Effector CD4-positive, alpha-beta T cell (primary cell): Measurements from ENCODE around the gene TMEM240.
"Not testable (repeated sequence)": the region's sequence is repeated elsewhere in the genome, so short reads cannot be mapped to it uniquely, and the experiment has no call there.

ENCODE experiments used
- DNase-seq: peaks from one replicate; pipeline ENCODE4 v3.0.0-alpha.2; 2020

TMEM240 gene

DNA sequence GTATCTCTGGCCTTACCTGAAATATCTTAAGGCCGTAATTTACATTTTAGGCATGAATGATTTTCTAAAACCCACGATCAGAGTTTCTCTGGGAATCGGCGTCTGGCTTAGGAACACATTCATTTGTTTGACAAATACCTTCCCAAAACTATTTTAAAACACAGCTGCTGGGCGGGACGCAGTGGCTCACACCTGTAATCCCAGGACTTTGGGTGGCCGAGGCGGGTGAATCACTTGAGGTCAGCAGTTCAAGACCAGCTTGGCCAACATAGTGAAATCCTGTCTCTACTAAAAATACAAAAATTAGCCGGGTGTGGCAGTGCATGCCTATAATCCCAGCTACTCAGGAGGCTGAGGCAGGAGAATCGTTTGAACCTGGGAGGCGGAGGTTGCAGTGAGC is 16.5 kb upstream of the TMEM240 start:
- DNase-seq, result not testable (repeated sequence)

DNA sequence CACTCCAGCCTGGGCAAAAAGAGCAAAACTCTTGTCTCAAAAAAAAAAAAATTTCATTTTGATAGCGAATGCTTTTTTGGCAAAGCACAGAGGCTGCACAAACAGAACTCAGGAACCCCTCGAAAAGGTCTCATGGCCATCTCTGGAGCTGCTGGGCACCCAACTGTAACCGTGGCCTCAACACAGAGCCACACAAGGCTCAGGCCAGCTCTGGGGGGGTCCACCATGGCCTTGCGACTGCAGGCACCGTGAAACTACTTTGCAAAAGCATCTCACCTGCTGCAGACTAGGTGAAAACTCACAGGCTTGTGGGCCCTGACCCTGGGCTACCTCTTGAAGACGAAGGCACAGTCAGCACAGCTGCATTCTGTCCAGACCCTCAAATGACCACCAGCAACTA is 16.1 kb upstream of the TMEM240 start:
- no peak for DNase-seq

DNA sequence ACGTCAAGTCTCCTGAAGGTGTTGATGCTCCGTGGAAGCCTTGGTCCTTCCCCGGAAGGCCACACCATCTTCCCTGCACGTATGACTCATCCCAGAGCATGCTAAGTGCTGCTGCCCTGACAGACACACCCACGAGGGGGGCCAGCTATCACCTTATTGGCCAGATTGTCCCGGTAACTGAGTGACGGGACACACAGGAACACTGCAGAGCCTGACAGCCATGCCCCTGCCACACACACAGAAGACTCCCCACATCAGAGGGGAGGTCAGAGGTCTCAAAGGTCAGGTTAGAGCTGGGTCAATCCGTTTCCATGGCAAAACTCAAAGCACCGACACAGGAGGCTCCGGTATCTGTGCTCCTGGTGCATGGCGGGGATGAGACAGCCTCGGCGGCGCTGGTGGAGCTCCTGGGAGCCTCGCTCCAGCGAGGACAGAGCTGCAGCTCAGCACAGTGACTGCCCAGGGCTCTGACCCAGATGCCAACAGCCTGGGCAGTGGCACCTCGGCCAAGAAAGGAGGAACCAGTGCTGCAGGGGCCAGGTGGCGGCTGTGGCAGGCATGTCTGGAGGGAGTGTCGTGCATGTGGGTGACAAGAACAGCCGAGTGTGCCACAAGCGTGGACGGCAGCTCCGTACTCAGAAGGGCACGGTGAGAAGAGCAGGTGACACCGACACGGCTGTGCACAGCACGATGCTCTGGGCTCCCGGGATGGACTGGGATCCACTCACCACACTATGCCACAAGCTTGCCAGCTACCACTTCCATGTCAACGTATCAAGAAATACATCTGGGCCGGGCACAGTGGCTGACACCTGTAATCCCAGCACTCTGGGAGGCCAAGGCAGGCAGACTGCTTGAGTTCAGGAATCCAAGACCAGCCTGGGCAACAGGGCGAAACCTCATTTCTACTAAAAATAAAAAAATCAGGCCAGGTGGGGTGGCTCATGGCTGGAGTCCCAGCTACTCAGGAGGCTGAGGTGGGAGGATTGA is 14.8 kb upstream of the TMEM240 start:
- DNase-seq, result no peak

- DNase-seq, result no peak
These were observed 14.1 kb upstream of the TMEM240 start for GRCh38 chr1:1554550-1554925.

- no peak for DNase-seq
These were observed 13.5 kb upstream of the TMEM240 start for GRCh38 chr1:1553821-1554494.

DNA sequence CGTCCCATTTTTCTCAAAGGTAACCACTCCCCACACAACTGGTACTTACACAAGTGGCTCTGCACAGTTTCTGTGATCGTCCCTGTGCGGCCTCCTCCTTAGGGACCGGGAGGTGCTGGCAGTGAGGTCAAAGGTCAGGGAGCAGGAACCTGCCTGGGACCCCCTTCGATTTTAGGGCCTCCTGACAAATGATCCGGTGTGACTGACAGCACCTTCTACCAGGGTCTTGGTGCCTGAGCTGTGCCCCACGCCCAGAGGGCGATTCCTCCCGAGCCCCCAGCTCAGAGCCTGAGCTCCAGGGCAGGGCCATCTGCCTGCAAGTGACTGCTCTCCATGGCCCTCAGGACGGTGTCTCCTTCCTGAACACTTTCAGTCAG is 11.8 kb upstream of the TMEM240 start:
- no peak for DNase-seq

GRCh38 chr1:1551524-1552262 is 11.3 kb upstream of the TMEM240 start:
- no peak for DNase-seq

DNA sequence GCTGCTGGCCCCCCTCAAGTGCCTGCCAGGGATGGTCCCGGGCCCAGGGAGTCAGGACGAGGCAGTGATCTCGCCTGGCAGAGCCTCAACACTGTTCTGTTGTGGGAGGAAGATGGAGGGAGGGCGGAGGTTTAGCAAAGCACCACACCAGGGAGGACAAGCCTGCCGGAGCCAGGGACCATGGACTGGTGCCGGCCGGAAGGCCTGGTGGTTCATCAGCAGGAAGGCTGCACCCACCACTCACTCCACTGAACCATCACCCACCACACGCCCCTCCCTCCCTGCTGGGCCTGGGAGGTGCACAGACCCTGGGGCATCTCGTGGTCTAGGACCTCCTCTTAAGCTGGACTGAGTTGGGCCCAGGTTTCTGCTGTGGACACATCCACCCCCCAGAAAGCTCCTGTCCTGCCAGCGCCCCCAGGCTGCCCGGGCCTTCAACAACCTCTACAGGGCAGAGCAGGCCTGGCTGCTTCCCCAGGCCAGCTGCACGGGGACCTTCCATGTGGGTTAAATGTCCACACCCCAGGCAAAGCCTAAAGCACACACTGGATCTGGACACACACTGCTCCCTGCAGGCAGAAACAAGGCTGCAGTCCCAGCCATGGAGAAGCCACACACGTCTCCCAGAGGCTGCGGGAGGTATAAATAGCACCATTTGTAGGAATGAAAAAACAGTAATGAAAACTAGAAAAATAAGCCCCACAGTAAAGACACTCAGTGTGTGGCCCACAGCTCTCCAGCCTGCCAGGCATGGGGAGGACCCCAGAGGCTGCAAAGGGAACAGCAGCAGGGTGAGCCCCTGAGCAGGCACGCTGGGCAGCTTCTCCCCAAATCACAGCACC is 10.4 kb upstream of the TMEM240 start:
- no peak for DNase-seq

DNA sequence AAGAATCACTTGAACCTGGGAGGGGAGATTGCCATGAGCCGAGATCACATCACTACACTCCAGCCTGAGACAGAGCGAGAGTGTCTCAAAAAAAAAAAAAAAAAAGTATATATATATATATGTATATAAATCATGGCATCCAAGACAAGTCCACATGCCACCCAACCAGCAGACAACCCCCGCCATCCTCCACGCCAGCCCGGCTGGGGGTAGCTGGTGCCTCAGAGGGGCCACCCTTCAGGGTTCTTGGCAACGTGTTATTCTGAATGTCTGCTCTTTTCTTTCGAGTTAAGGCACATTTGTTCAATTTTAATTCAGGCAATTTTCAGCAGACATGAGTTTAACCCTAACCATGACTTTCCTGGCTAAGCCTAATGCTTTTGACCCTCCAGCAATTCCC is 9.7 kb upstream of the TMEM240 start:
- DNase-seq, result no peak

GRCh38 chr1:1548591-1548990 is 8.2 kb upstream of the TMEM240 start:
- no peak for DNase-seq

- no peak for DNase-seq
These were observed 7.1 kb upstream of the TMEM240 start for GRCh38 chr1:1547476-1547875.

GRCh38 chr1:1547011-1547410 is 6.6 kb upstream of the TMEM240 start:
- no peak for DNase-seq

GRCh38 chr1:1545946-1546737 is 5.7 kb upstream of the TMEM240 start:
- no peak for DNase-seq

DNA sequence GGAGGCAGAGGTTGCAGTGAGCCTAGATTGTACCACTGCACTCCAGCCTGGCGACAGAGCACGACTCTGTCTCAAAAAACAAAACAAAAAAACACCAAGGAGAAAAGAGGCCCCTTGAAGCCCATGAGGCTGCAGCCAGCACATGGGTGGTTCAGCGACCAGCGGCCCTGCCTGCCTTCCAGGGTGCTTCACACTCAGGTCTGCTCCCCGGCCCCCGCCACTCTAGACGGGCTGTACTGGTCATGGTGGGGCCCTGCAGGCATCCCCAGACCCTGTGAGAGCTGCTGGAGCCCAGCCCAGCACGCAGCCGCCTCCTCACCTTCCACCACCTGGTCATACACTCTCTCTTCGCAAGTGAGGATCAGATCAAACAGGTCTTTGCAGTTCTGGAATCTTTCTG is 4.1 kb upstream of the TMEM240 start:
- no peak for DNase-seq

DNA sequence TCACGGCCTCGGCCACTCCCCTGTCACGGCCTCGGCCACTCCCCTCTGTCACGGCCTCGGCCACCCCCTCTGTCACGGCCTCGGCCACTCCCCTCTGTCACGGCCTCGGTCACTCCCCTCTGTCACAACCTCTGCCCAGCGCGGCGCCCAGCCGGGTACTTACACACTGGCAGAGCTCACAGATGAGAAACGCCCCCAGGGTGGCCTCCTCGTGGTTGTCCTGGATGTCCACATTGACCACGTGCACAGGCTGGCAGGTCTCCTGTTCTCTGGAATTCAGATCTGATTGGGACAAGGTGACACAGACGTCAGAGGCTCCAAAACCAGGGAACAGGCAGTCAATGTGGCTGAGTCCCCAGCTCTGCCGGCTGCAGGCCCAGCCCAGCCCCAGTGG is 3.3 kb upstream of the TMEM240 start:
- DNase-seq, result no peak

DNA sequence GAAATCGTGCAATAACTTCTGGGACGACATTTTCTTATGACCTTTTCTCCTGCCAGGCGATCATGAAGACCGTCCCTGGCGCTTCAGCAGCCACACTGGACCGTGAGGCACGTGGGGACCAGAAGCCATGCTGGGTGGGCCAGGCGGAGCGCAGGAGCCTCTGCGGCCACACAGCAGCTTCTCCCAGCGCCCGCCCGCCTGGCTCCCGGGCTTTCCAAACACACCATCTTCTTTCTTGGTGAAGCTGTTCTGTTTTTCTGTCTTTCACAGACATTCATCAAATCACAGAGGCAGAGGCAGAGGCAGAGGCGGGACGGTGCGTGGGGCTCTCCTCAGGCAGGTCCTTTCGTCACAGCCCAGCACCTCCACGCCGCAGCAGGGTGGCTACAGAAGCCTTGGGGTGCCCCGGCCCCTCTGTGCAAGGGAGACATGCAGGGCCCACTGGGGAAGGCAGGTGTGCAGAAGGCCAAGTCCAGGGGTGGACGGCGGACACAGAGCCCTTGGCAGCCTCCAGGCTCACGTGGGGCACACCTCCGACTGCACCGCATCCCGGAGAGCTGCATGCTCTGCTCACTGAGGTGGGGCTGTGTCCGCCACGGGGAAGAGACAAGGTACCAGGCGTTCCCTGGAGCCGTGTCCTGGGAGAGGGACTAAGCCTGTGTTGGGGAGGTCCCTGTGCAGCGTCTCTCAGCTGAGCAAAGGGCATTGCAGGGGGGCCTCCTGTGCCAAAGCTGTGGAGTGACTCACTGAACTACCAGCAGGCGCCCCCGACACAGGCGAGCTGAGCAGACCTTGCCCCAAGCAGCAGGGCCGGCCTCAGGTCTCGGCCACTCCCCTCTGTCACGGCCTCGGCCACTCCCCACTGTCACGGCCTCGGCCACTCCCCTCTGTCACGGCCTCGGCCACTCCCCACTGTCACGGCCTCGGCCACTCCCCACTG is 2.6 kb upstream of the TMEM240 start:
- DNase-seq, result no peak

DNA sequence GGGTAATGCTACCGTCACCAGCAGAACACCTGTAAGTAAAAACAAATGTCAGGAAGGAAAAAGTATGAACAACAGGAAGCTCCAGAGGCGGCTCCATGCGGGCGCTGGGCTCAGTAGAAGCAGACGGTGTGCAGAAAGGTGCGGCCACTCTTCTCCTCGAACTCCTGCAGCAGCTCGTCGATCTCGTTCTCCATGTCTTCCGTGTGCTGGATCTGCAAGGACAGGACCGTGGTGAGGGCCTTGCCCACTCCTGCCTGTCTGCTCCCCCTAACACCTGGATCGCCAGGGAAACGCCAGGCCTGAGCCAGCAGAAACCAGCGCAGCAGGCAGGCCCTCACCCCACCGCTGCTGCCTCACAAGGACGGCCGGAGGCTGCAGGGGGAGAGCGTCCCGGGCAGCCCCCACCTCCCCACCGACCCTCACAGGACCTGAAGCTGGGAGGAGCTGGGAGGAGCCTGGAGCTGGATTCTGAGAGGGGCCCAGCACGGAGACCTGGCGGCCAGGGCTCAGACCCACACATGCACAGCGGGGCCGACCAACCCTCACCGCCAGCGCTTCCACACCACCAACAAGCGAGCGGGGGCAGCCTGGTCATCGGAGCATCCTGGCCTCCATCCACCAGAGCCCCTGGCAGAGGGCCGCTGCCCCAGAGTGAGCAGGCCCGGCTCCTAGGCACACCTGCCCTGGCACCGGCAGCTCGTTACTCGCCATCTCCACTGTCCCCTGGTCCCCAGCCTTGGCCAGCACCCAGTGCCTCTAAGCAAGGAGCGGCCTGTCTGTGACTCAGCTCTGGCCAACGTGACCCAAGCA is 1.7 kb upstream of the TMEM240 start:
- DNase-seq, result no peak

- no peak for DNase-seq
These were observed 599 bp upstream of the TMEM240 start for GRCh38 chr1:1540818-1541628.
